AML-193 (cell line): Measurements from ENCODE around the gene BACE1.

Experiments used
- DNase-seq, 2 experiments: peaks; one replicate each; lab custom pipeline; 2025; lab: John Stamatoyannopoulos, UW

The BACE1 gene

DNA sequence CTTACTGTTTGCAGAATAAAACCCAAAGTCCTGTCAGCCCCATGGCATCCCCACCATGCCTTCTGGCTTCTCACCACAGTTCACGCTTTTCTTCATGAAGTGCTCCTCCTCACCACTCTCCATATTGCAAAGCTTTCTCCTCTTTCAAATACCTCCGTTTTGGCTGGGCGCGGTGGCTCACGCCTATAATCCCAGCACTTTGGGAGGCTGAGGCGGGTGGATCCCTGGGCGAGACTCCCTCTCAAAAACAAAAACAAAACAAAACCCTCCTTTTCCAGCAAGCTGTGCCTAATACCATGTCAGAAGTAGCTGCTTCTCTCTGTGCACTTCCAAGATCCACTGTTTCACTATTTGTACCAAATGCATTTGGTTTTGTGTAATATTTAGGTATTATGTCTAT, 6.7 kb downstream of the BACE1 start:
- no peak for DNase-seq

DNA sequence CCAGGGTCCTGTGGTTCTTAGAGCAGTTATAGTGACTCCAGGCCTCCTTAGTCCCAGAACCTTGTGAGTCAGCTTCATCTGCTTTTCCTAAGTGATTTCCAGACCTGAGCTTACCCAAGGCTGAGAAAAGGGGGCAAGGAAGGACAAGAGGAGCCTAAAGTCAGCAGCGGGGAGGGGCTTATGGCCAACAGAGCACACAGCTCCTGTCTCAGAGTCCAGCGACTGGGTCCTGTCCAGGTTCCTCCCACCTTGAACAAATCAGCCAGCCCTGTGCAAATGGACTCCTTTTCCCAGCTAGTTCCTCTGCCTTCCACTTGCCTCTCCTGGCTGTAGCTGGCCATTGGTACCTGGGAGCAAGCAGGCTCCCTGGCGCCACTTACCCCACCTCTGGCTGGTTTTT, 10.9 kb downstream of the BACE1 start:
- no peak for DNase-seq

DNA sequence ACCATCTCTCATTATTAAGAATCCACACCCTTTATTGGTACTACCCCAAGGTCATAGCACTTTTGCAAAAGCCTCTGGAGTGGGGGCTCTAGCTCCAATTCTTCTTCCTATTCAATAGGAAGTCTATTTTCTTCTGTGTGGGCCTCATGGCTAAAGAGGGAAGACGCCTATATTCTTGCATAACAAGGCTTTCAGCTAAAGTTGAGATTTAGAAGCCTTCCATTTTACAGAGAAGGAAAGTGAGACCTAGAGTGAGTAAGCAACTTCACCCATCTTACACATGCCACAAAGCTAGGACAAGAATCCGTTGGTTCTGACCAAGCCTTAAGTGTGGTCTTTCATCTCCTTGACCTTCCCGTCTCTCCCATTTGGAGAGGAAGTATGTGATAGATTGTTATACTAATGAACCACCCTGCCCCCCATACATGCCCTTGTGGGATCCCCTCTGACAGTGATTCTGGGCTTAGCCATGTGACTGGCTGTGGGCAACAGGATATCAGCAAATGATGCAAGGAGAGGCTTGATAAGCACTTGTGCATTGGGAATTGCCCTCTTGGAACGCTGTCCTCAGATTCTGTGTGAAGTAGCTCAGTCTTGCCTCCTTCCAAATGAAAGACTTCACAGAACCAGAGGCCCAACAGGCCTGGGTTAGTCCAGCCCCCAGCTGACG, 12.3 kb downstream of the BACE1 start:
- no peak for DNase-seq

DNA sequence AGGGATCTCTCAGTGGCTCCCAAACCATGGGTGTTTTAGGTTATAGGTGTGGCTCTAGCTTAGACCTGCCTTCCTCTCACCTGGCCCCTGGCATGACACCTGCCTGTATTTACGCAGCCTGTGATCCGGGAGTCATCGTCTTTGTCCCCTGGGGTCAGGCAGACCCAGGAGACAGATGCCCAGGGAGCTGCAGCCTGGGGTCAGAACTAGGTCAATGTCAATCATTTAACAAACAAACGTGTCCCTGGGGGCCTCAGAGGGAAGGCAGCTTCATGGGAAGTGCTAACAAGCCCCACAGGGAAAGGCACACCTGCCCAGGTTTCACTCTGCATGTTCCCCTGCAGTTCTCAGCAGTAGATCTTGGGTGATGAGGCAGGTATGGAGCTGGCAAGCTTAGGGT, 13.0 kb downstream of the BACE1 start:
- DNase-seq: no peak

DNA sequence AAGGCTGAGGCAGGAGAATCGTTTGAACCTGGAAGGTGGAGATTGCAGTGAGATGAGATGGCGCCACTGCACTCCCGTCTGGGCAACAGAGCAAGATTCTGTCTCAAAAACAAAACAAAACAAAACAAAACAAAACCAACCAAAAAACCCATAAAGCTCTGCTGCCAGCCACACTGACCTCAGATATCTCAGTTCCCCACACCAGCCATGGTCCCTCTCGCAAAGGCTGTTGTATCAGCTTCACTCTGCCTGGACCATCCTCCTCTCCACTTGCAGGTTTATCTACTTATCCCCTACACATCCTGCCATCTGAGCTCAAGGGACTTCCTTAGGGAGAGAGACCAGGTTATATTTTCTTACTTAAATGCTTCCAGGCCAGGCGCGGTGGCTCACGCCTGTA, 13.8 kb downstream of the BACE1 start:
- no peak for DNase-seq

DNA sequence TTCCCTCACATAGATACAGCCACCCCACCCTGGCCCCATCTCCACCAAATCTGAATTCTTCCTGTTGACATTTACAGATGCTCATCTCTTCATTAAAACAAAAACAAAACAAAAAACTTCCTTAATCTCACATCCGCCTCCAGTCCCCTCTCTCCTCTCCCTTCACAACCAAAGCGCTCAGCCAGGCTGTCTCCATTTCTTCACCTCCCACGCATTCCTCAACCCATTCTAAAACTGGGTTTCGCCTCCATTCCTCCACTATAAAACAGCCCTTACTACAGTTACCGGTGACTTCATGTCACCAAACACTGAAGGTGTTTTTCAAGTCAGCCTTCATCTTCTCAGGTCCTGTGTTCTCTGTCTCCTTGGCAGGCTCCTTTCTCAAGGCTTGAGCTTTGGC, 15.3 kb downstream of the BACE1 start:
- no peak for DNase-seq

DNA sequence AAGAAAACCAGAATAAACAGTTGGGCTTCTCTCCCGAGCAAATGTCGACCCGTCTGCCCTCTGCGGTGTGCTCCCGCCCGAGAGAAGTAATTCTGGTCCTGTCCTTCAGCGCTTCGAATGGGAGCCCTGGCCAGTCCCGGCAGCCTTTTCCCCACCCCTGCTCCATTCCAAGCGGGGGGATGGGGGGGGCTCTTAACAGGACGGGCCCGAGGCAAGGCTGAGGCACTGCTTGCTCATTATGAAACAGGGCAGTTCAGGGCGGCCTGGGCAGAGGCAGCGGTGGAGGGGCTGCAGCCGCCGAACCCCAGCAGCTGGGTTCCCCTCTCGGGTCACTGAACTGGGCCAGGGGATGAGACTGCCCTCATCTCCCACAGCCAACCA, 15.8 kb downstream of the BACE1 start:
- DNase-seq: no peak

DNA sequence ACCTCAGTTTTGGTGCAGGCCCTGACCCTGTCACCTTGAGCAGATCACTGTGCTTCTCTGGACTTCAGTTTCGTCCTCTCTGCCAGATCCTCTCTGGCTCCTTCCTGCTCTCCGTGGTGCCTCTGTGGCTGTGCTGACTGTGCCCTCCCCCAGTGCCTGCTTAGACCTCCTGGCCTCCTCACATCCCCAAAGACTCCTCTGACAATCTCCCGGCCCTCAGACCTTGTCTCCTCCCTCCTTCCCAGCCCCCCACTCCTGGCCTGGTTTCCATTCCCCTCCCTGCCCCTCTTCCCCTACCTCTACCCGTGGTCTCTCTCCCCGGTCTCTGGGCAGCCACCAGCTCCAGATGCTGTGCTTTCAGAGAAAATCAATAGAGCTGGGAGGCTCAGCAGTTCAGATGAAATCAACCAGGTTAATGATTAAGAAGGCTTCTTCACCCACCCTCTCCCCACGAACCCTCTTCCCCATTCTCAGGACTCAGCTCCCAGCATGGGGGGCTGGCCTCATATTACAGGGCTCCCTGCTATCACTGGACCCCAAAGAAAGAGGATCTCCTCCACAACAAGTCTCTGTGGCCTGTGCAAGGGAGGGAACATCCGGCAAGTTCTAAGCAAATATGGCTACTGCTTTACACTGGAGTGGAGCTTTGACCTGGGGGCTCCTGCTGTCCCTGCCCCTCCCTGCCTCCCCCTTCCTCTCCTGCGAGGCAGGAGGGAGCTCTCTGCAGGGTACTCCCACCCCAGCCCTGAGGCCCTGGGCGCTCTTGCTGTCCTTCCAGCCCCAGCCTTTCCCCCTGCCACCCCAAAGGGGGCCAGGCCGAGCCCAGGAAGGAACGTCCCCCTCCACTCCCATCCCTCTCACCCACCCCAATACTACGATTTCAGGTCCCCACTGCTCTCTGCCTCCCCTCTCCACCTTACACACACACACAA, 16.4 kb downstream of the BACE1 start:
- DNase-seq: no peak

DNA sequence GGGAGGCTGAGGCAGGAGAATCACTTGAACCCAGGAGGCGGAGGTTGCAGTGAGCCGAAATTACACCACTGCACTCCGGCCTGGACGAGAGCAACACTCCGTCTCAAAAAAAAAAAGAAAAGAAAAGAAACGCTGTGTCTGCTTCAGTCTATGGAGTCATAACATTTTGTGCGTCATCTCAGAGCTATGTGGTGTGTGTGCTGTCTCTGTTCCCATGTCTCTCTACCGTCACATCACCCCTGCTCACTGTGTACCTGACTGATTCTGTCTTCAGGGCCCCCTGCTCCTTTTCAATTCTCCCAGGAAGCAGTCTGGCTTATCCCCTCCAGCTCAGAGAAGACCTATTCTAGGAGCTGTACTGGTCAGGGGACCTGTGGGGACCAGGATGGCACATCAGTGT, 17.9 kb downstream of the BACE1 start:
- no peak for DNase-seq

DNA sequence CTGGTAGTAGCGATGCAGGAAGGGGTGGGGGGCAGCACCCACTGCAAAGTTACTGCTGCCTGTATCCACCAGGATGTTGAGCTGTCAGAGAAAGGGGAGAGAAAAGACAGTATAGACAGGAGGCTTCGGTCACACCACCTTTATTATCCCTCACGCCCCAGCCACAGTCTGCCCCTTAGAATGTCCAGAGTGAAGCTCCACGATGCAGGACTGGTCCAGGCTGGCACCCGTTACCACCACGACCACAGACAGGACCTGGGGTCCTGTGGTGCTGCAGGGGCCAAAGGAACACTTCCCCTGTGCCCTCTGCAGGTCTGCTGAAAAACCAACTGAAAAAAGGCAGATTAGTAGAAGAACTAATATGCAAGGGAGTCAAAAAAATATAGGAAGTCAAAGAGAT, 19.2 kb downstream of the BACE1 start:
- no peak for DNase-seq

DNA sequence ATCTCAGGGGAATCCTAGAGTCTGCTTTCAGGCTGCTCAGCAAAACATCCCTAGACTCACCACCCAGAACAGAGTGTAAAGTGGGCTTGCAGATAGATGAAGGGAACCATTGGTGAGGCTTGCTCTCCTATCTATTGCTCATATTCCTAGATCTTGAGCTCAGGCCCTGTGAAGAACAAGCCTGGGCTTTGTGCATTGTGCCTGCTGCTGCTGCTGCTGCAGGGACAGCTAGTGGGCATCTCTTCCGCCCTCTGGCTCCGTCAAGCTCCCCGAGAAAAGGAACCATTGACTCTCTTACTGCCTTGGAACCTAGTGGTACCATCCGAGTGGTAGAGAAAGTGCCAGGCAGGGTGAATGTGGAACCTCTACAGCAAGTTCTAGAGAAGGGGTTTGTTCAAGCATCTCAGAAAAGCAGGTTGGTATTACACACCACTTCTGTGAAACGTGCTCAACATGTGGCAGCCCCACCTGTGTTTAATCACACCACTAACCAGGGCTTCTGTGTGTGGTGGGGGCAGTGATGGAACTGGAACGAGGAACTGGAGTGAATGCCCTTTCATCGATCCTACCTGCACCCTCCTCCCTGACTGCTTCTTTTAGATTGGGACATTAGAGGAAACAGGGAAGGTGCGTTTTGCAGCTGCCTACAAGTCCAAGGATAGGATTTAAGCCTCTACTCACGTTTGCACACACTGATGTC, 20.5 kb downstream of the BACE1 start:
- DNase-seq: no peak

DNA sequence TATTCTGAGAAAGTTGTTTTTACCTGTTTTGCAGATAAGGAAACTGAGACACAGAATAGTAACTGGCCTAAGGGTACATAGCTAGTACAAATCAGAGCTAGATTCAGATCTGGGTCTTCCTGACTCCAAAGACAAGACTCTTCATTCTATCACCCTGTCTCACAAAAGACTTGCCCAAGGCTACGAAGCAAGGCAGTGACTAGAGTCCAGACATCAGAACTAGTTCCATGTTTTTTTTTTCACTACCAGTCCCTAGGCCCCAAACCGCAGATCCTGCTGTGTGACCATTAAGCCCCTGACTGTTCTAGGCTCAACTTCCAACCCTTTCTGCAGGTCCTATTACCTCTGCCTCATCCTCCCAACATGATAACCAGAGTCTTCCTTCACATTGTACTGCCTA, 23.4 kb downstream of the BACE1 start:
- no peak for DNase-seq

DNA sequence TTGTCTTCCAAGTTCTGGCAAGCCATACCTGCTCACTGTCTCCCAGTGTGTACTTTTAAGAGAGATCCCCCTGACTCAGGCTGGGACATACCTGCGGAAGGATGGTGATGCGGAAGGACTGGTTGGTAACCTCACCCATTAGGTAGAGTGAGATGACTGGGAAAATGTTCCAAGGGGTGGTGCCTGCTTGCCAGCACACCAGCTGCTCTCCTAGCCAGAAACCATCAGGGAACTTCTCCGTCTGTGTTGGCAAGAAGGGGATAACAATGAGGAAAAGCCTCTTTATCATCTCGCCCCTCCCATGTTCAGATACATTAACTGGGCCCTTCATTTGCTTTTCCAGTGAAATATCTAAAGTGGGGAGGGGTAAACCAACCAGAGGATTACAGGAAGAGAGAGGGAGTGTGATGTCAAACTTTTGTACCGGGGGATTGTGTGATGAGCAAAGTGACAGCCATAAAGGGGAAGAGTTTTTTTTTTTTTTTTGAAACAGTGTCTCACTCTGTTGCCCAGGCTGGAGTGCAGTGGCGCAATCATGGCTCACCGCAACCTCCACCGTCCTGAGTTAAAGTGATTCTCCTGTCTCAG, 25.2 kb downstream of the BACE1 start, which contains the start of gene BACE1-AS:
Gene BACE1-AS, plus strand, starts transcription at position 538 of the 588 bp plus-strand sequence.
- DNase-seq: no peak

DNA sequence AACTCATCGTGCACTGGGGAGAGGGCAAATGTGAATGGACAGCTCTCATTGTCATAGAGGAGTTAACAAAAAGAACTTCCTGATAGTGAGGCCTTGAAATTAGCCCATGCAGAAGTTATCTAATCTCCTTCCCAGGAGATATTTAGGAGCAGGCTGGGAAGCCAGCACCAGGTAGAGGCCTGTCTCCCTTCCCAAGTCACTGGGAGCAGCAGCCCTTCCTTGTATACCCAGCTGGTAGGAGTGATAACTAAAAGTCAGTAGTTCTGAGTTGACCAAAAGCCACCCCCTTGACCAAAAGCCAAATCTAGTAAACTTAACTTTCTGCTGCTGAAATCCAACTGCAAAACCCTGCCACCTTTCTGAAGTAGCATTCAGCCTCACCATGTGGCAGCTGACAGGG, 26.3 kb downstream of the BACE1 start:
- DNase-seq: no peak

DNA sequence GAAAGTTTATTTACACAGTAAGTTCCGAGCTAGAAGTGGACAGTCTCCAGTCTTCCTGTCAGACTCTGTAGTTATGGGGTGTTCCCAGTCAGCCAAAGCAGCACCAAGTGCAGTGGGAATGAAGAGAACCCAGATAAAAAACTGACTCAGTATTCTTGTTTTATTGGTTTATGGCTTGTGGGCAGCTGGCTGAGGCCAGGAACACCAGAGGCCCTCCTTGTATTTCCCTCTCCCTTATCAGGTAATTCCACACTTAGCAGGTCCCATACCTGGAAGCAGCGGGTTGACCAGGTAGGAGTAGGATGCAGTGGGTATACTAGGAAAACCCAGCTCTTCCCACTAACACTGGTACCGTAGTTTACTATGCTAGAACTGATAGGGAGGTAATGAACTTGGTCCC, 28.4 kb downstream of the BACE1 start:
- no peak for DNase-seq

DNA sequence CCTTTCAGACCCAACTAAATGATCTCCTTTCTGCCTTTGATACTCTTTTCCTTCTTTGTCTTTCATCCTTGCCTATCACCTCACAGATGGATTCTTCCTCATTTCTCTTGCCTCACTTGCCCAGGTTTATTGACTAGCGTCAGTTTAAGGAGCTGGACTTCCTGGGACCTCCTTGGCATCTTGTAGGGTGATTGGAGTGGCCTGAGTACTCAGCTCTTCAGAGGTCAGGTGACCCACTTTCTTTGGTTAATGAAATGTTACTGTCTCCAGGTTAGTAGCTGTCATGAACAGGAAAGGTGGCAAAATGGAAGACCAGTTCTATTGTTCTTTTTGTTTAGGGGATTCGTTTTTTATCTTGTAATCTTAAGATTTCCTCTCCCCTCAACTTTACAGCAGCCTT, 29.5 kb downstream of the BACE1 start:
- no peak for DNase-seq

DNA sequence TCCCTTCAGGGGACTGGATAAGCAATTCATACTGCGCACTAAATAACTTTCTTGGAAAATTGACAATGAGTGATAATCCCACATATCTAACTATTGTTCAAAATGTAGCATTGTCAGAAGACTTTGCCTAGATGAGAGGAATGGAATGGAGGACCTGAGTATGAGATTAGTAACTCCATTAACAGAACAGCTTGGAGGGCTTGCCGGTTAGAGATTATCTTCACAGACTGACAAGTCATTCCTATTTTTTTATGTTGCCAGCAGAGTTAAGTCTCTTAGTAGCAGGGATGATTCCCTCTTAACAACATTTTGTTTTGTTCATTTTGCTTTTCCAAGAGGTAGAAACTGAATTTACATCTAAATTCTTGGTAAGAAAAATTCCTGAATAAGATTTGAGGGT, 32.0 kb downstream of the BACE1 start:
- DNase-seq: no peak

DNA sequence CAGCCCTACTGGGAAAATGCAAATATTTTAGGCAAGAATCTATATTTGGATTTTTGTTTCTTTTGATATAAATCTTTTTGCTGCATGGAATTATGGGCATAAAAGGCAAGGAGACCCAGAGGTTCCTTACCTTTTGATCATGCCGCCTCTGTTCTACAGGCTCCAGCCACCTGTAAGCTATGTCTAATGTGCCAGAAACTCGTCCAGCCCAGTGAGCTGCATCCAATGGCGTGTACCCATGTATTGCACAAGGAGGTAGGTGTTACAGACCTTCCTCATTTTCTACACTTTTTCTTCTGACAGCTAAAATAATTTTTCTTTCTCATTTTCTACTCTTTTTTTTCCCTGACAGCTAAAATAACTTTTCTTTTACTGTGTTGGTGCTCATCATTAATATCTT, 33.1 kb downstream of the BACE1 start:
- DNase-seq: no peak

DNA sequence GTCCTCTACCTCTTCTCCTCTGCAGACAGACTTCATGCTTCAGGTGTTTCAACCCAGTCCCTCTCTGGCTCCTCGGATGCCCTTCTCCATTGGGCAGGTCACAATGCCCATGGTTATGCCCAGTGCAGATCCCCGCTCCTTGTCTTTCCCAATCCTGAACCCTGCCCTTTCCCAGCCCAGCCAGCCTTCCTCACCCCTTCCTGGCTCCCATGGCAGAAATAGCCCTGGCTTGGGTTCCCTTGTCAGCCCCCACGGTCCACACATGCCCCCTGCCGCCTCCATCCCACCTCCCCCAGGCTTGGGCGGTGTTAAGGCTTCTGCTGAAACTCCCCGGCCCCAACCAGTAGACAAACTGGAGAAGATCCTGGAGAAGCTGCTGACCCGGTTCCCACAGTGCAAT, 34.2 kb downstream of the BACE1 start:
- no peak for DNase-seq

DNA sequence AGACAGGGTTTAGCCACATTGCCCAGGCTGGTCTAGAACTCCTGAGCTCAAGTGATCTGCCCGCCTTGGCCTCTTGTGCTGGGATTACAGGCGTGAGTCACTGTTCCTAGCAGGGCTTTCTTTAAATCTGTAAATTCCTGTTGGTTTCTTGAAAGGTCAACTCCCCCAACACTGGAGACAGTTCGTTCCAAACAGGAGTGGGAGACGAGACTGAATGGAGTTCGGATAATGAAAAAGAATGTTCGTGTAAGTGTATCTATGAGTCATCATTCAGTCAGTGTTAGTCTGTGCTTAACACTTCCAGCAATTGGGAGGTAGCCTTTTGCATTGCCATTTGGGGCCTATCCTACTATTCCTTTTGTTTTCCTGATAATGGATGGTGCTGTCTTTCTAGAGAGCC, 34.9 kb downstream of the BACE1 start:
- DNase-seq: no peak

DNA sequence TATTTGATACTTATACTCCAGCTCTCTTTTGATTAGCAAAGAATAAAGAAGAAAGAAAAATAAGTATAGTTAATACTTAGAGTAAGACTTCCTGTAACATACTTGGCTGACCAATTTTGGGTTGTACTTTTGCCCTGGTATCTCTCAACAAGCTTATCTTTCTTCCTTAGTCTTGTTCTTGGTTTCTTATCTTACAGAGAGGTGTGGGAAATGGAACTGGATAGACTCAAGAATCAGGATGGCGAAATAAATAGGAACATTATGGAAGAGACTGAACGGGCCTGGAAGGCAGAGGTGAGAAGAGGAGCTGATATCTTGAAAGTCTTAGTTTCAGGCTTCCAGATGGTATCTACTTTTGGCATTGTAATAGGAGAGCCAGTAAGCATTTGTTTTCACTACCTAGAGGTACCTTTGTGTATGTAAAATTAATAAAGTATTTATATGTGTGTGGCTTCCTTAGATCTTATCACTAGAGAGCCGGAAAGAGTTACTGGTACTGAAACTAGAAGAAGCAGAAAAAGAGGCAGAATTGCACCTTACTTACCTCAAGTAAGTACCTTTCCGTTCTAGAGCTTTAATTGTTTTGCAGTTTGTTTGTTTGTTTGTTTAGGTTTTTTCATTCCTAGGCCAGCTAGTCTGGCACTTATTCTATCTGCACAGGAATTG, 36.2 kb downstream of the BACE1 start:
- DNase-seq: no peak

DNA sequence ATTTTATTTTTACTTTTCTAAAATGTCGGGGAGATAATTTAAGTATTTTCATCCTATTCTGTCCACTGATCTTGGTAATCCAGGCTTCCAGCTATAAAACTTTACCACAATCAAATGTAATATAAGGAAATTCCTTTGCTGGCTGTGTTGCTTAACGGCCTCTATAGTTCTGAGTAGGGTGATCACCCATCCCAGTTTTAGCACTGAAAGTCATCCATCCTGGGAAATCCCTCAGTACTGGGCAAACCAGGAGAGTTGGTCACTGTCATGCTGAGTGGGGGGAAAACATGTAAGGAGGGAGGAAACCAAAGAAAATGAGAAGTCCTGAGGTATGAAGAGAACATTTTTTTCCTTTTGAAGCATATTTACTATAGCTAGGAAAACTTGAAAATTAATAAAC, 37.7 kb downstream of the BACE1 start:
- no peak for DNase-seq
